Measurements from ENCODE around the gene VWA7. TPM values are rescaled to one million over a fixed set of nuclear protein-coding genes. Genes with fewer than 3 reads are reported as not detected.

VWA7 gene
- polyA plus RNA-seq, 2 donors, result 0.33 to 1.3 TPM

DNA sequence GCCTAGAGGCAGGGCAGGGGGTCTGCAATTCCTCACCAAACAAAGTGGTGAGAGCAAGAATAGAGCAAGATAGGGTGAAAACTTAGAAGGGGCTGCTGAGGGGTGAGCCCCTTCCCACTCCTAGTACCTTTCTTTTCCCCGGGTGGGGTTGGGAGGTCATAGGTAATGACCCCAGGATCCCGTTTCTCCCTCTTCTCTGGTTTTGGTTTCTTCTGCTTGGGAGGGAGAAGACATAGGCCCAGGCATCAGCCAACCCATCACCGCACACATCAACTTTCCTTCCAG is 14.9 kb upstream of the VWA7 start:
- 82 to 83% methylated on average over 3 of the region's 3 CpGs for WGBS, 2 donors
- H3K27ac ChIP-seq (ENCODE audit: low read depth in 2 of 2, low read length in 1 of 2), result no peak overlapping the region

DNA sequence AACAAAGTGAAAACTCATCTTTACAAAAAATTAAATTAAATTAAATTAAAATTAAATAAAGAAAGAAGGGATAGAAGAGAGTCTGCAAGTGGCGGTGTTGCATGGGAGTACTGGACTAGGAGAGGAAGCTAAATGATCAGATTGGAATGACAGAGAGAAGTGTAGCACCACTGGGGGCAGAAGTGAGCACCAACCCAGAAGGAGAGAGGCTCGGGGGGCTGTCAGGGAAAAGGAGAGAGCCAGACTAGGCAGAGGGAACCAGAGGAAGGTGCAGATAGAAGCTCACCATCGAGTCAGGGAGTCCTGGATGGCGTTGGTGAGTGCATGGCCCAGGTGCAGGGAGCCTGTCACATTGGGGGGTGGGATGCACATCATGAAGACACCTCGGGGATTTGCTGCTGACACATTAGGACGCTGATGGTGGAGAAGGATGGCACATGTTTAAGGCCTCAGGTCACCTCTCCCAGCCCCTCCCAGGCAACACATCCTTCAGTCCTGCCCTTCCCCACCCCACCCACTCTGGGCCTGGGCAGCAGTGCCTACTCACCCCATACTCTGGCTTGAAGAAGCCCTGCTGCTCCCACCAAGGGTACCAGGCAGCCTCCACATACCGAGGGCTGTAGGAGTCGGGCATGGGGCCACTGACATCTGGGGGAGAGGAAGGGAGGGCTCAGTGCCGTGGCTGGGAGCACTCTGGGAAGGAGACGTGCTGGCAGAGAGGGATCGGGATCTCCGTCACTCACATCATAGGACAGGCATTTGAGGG is 14.4 kb upstream of the VWA7 start:
- Histone ChIP-seq H3K4me1 (ENCODE audit: control insufficient read depth in 2 of 2, insufficient read depth in 2 of 2, low read length in 1 of 2) (peaks cover 0 to 2% of the 10 kb centered on the region in 2 donors), H3K36me3 (ENCODE audit: control insufficient read depth in 2 of 2, insufficient read depth in 2 of 2, low read length in 1 of 2) (peaks cover 0 to 10% of the 10 kb centered on the region in 2 donors), H3K4me3 (ENCODE audit: low read depth in 1 of 2, low read length in 2 of 2) (no peak overlapping the region), H3K9me3 (ENCODE audit: control insufficient read depth in 2 of 2, insufficient read depth in 1 of 2, low read depth in 1 of 2, low read length in 1 of 2) (no peaks in the 10 kb centered on the region), H3K27ac (ENCODE audit: low read depth in 2 of 2, low read length in 1 of 2) (no peak overlapping the region), H3K27me3 (ENCODE audit: control insufficient read depth in 1 of 2, insufficient read depth in 2 of 2, low read length in 2 of 2) (no peaks in the 10 kb centered on the region)
- 64 to 65% methylated on average over 12 of the region's 12 CpGs for WGBS, 2 donors

More for the DNA sequence above, 14.9 kb upstream of the VWA7 start:
- Histone ChIP-seq H3K27me3 (ENCODE audit: control insufficient read depth in 1 of 2, insufficient read depth in 2 of 2, low read length in 2 of 2) (no peaks in the 10 kb centered on the region), H3K4me3 (ENCODE audit: low read depth in 1 of 2, low read length in 2 of 2) (no peak overlapping the region), H3K36me3 (ENCODE audit: control insufficient read depth in 2 of 2, insufficient read depth in 2 of 2, low read length in 1 of 2) (peaks cover 0 to 10% of the 10 kb centered on the region in 2 donors), H3K4me1 (ENCODE audit: control insufficient read depth in 2 of 2, insufficient read depth in 2 of 2, low read length in 1 of 2) (peaks cover 0 to 2% of the 10 kb centered on the region in 2 donors), H3K9me3 (ENCODE audit: control insufficient read depth in 2 of 2, insufficient read depth in 1 of 2, low read depth in 1 of 2, low read length in 1 of 2) (no peaks in the 10 kb centered on the region)

DNA sequence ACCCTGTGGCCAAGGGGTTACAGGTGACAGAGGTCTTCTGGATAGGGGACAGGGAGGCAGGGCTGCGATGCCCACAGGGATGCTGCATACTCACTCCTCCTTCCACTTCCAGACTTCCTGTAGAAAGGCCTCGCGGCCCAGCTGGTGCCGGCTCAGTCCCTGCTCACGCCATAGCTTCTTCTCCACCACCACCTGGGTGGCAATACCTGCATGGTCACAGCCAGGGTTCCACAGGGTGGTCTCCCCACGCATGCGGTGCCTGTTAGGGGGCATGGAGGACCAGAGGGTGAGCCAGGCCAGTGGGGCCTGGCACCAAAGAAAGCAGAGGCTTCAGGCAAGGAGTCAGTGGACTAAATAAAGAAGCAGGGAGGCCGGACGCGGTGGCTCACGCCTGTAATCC is 8.3 kb upstream of the VWA7 start:
- Histone ChIP-seq H3K4me3 (ENCODE audit: low read depth in 1 of 2, low read length in 2 of 2) (no peak overlapping the region), H3K27ac (ENCODE audit: low read depth in 2 of 2, low read length in 1 of 2) (no peak overlapping the region), H3K9me3 (ENCODE audit: control insufficient read depth in 2 of 2, insufficient read depth in 1 of 2, low read depth in 1 of 2, low read length in 1 of 2) (no peaks in the 10 kb centered on the region), H3K27me3 (ENCODE audit: control insufficient read depth in 1 of 2, insufficient read depth in 2 of 2, low read length in 2 of 2) (no peaks in the 10 kb centered on the region), H3K36me3 (ENCODE audit: control insufficient read depth in 2 of 2, insufficient read depth in 2 of 2, low read length in 1 of 2) (peaks cover 5 to 47% of the 10 kb centered on the region in 2 donors), H3K4me1 (ENCODE audit: control insufficient read depth in 2 of 2, insufficient read depth in 2 of 2, low read length in 1 of 2) (no peaks in the 10 kb centered on the region)
- WGBS, 2 donors, result 96% methylated on average over 11 of the region's 11 CpGs

DNA sequence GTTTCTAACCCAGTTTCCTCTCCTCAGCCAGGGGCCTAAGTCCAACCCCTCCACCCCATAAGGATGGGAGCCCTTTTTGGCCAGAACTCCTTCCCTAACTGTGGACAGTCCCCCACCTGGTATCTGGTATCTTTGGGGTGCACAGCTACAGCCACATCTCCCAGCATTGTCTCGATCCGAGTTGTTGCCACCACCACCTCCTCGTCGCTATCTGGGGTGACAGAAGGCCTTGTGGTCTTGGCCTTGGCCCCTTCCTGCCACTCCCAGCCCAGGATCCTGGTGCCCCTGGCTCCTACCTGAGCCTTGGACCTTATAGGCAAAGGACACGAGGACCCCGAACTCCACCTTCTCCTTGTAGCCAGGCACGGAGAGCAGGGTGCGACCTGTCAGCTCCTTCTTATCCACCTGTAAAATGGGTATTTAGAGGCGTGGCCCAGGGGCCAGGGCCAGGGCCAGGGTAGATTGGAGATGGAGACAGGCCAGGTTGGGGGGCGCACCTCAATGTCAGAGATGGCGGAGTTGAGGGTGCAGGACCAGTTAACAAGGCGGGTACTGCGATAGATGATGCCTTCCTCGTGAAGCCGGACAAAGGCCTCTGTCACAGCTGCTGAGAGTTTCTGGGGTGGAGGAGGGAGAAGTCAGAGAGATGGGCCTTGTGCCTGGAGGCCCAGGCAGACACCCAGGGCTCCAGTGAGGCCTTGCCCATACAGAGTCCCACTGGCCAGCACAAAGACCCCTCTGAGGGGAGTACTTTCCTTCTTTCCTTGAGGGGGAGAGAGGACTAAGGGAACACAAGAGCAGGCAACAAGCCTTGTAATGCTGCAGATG is 7.2 kb upstream of the VWA7 start:
- H3K36me3 ChIP-seq (ENCODE audit: control insufficient read depth in 2 of 2, insufficient read depth in 2 of 2, low read length in 1 of 2), result peaks cover 8 to 55% of the 10 kb centered on the region in 2 donors

DNA sequence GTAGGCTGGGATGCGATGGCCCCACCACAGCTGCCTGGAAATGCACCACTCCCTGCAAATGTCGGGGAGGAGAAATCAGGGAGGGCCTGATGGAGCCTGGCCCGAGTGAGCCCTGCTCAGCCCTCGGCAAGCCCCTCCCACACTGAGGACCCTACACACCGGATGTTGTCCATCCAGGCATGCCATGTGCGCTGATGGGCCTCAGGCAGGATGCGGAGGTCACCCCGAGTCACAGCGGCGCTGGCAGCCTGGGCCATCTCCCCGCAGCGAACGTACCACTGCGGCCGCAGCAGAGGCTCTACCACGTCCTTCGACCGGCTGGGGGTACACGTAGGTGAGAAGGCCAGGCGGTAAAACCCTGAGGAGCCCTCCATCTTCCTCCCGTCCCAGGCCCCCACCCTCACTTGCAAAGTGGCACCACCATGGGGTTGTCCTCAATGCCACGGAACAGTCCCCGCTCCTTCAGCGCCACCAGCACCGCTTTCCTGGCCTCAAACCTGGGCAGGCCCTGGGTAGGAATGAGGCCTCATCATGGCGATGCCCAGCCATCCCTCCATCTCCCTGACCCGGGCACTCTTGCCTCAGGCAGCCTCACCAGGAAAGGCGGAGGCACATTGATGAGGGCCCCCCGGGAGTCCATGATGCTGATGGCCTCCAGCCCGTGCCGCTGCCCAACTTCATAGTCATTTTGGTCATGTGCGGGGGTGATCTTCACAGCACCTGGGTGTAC is 5.2 kb upstream of the VWA7 start:
- Histone ChIP-seq H3K36me3 (ENCODE audit: control insufficient read depth in 2 of 2, insufficient read depth in 2 of 2, low read length in 1 of 2) (peaks cover 8 to 65% of the 10 kb centered on the region in 2 donors), H3K9me3 (ENCODE audit: control insufficient read depth in 2 of 2, insufficient read depth in 1 of 2, low read depth in 1 of 2, low read length in 1 of 2) (no peaks in the 10 kb centered on the region), H3K4me3 (ENCODE audit: low read depth in 1 of 2, low read length in 2 of 2) (no peak overlapping the region), H3K4me1 (ENCODE audit: control insufficient read depth in 2 of 2, insufficient read depth in 2 of 2, low read length in 1 of 2) (peaks cover under 1% of the 10 kb centered on the region in 2 donors), H3K27ac (ENCODE audit: low read depth in 2 of 2, low read length in 1 of 2) (no peak overlapping the region), H3K27me3 (ENCODE audit: control insufficient read depth in 1 of 2, insufficient read depth in 2 of 2, low read length in 2 of 2) (no peaks in the 10 kb centered on the region)
- WGBS, 2 donors, result 91 to 92% methylated on average over 32 of the region's 32 CpGs

More for the DNA sequence above, 7.2 kb upstream of the VWA7 start:
- 94 to 95% methylated on average over 15 of the region's 15 CpGs for WGBS, 2 donors
- H3K4me3 ChIP-seq (ENCODE audit: low read depth in 1 of 2, low read length in 2 of 2), result no peak overlapping the region
- H3K9me3 ChIP-seq (ENCODE audit: control insufficient read depth in 2 of 2, insufficient read depth in 1 of 2, low read depth in 1 of 2, low read length in 1 of 2), result no peaks in the 10 kb centered on the region
- H3K27me3 ChIP-seq (ENCODE audit: control insufficient read depth in 1 of 2, insufficient read depth in 2 of 2, low read length in 2 of 2), result no peaks in the 10 kb centered on the region
- no peaks in the 10 kb centered on the region for H3K4me1 ChIP-seq (ENCODE audit: control insufficient read depth in 2 of 2, insufficient read depth in 2 of 2, low read length in 1 of 2)
- no peak overlapping the region for H3K27ac ChIP-seq (ENCODE audit: low read depth in 2 of 2, low read length in 1 of 2)

DNA sequence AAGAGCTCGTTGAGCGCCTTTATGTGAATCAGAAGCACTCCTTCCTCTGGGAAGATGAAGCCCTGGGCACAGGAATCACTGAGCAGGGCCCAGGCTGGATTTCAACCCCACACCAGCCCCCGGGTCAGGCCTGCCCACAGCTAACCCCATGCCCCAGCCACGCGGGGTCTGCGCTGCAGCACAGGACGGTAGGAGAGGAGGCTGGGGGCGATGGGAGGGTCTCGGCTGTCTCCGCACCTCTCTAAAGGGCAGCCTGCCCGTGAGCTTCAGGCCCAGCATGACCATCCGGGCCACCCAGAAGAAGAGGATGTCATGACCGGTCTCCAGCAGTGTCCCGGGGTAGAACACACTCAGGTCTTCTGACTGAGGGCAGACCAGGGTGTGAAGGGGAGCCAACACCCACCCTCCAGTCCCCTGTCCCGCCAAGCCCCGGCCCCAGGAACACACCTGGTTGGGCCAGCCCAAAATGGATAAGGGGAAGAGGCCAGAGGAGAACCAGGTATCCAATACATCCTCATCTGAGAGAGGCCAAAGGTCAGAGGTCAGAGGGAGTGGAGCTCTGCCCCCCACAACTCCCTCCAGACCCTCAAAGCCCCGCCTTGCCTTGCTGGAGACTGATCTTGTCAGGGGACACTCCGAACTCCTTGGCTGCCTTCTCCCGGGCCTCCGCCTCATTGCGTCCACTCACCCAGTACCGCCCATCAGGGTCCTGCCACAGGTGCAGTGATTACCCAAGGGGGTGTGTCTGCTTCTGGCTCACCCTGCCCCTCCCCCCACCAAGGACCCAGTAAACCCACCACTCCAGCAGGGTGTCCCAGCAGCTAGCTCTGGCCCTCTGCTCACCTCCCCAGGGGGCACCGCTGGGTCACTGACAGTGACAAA is 4.4 kb upstream of the VWA7 start:
- Histone ChIP-seq H3K36me3 (ENCODE audit: control insufficient read depth in 2 of 2, insufficient read depth in 2 of 2, low read length in 1 of 2) (peaks cover 8 to 65% of the 10 kb centered on the region in 2 donors), H3K27ac (ENCODE audit: low read depth in 2 of 2, low read length in 1 of 2) (no peak overlapping the region), H3K4me3 (ENCODE audit: low read depth in 1 of 2, low read length in 2 of 2) (no peak overlapping the region), H3K27me3 (ENCODE audit: control insufficient read depth in 1 of 2, insufficient read depth in 2 of 2, low read length in 2 of 2) (no peaks in the 10 kb centered on the region), H3K9me3 (ENCODE audit: control insufficient read depth in 2 of 2, insufficient read depth in 1 of 2, low read depth in 1 of 2, low read length in 1 of 2) (no peaks in the 10 kb centered on the region), H3K4me1 (ENCODE audit: control insufficient read depth in 2 of 2, insufficient read depth in 2 of 2, low read length in 1 of 2) (peaks cover 6% of the 10 kb centered on the region in 2 donors)
- 95 to 96% methylated on average over 23 of the region's 23 CpGs for WGBS, 2 donors

DNA sequence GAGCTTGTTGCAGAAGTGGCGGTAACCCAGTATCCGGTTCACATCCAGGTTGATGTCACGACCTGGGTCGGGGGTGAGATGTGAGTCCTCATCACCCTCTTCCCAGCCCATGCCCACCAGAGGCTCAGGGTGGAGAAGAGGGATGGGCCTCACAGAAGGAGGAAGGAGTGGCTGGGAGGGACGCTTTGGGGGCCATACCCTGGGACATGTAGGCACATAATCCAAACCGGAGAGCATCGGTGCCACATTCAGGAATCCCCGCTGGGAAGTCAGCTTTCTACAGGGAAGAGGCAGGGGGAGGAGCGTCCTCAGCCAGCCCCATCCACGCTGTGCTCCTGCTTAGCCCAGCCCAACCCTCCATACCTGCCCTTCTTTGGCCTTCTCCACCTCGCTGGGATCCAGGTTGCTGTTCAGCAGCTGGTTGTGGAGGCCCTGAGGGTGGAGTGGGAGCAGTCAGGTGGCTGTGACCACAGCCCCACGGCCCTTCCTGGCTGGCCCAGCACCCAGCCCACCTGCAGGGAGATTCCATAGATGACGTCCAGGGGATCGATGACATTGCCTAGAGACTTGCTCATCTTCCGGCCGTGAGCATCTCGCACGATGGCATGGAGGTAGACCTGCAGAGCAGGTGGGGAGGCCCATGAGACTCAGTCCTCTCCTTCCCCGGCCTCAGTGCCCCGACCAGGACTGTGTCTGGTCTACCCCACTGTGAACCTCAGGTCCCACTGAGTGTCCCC is 3.5 kb upstream of the VWA7 start:
- WGBS, 2 donors, result 87% methylated on average over 20 of the region's 20 CpGs
- Histone ChIP-seq H3K9me3 (ENCODE audit: control insufficient read depth in 2 of 2, insufficient read depth in 1 of 2, low read depth in 1 of 2, low read length in 1 of 2) (no peaks in the 10 kb centered on the region), H3K4me1 (ENCODE audit: control insufficient read depth in 2 of 2, insufficient read depth in 2 of 2, low read length in 1 of 2) (peaks cover 6% of the 10 kb centered on the region in 2 donors), H3K36me3 (ENCODE audit: control insufficient read depth in 2 of 2, insufficient read depth in 2 of 2, low read length in 1 of 2) (peaks cover 8 to 63% of the 10 kb centered on the region in 2 donors), H3K27me3 (ENCODE audit: control insufficient read depth in 1 of 2, insufficient read depth in 2 of 2, low read length in 2 of 2) (no peaks in the 10 kb centered on the region), H3K27ac (ENCODE audit: low read depth in 2 of 2, low read length in 1 of 2) (no peak overlapping the region), H3K4me3 (ENCODE audit: low read depth in 1 of 2, low read length in 2 of 2) (no peak overlapping the region)

DNA sequence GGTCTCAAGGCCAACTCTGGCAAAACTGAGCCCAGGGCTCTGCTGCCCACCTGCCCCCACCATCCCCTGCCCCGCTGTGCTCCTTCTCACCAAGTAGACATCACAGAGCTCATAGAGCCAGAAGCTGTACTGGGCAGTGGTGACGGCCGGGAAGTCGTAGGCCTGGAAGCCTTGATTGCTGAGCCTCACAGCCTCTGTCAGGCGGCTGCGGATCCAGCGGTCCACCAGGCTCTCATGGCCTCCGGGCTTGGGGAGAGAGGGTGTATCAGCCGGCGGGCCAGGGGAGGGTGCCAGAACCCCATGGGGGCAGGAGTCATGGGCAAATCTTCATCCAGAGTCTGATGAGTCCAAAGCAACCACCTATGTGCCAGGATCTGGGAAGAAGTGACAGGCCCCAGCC is 2.8 kb upstream of the VWA7 start:
- Histone ChIP-seq H3K4me3 (ENCODE audit: low read depth in 1 of 2, low read length in 2 of 2) (no peak overlapping the region), H3K9me3 (ENCODE audit: control insufficient read depth in 2 of 2, insufficient read depth in 1 of 2, low read depth in 1 of 2, low read length in 1 of 2) (no peaks in the 10 kb centered on the region), H3K4me1 (ENCODE audit: control insufficient read depth in 2 of 2, insufficient read depth in 2 of 2, low read length in 1 of 2) (peaks cover 6 to 9% of the 10 kb centered on the region in 2 donors), H3K27ac (ENCODE audit: low read depth in 2 of 2, low read length in 1 of 2) (no peak overlapping the region), H3K27me3 (ENCODE audit: control insufficient read depth in 1 of 2, insufficient read depth in 2 of 2, low read length in 2 of 2) (no peaks in the 10 kb centered on the region), H3K36me3 (ENCODE audit: control insufficient read depth in 2 of 2, insufficient read depth in 2 of 2, low read length in 1 of 2) (peaks cover 8 to 56% of the 10 kb centered on the region in 2 donors)
- 94 to 95% methylated on average over 10 of the region's 10 CpGs for WGBS, 2 donors
